ENCODE data around the gene MEGF10. TPM values are rescaled to one million over a fixed set of nuclear protein-coding genes. Genes with fewer than 3 reads are reported as not detected.

Gene MEGF10
- total RNA-seq, 1 donor from 2014 or later, result 0.47 TPM

DNA sequence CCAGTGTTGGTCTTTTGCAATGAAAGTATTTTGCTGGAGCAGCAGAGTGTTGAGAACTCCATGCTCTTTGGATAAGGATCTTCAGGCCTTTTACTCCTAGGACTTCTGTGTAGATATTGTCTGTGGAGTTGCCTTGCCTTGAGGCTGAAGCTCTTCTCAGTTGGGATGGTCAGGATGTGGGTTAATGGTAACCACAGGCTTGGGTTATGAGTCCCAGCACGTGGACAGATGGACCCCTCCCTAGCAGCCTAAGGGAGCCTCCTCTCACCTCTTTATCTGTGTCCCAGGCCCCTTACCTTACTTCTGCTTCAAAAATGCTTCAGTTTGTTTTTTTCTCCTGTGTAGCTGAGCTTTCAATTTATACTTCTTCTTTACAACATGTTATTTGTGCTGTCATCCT, 109.9 kb downstream of the MEGF10 start:
- TF ChIP-seq CTCF (IDR thresholded peaks at IDR 0.05; ENCODE audit: borderline replicate concordance), result no peak
- no peak overlapping the region for H3K27ac ChIP-seq (replicated peaks)
- no peaks in the 10 kb centered on the region for H3K9me3 ChIP-seq (replicated peaks)
- no peak overlapping the region for H3K4me3 ChIP-seq
- H3K27me3 ChIP-seq (ENCODE audit: low read depth), result peaks cover 26% of the 10 kb centered on the region
- H3K36me3 ChIP-seq, result no peaks in the 10 kb centered on the region
- H3K4me1 ChIP-seq, result no peaks in the 10 kb centered on the region
- intact Hi-C loops (cut with micrococcal nuclease), result no loop called here
- no peak for DNase-seq

DNA sequence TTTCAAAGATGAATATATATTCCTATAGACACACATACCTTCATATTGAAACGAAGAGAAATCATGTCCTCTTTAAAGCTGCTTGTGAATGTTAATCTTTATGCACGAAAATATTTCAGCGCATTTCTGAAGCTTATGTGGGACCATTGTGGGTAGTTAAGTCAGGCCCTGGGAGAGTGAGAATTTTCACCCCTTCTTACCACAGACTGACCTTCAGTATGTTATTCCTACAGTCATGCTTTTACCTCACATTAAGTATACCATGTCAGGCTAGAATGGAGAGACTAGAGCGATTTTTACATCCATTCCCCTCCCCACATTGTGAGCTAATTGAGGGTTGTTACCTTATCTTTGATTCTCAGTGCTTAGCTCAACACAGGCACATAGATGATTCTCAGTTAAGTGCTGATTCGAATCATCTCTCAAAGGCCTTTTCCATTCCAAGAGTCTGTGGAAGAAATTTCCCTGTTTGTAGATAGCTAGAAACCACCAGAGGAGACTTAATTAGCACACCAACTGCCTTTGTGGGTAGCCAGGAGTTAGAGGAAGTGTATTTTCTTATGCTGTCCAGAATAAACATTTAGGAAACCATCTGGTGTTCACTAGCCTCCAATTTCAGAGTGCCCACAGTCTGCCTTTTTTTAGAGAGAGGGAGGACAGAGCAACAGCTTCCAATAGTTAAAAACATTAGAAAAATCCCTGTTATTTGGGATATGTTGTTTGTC, 110.5 kb downstream of the MEGF10 start:
- H3K27me3 ChIP-seq (ENCODE audit: low read depth), result peaks cover 23% of the 10 kb centered on the region
- H3K36me3 ChIP-seq, result no peaks in the 10 kb centered on the region
- DNase-seq, result no peak
- H3K4me1 ChIP-seq, result no peaks in the 10 kb centered on the region
- H3K9me3 ChIP-seq (replicated peaks), result no peaks in the 10 kb centered on the region
- TF ChIP-seq CTCF (IDR thresholded peaks at IDR 0.05; ENCODE audit: borderline replicate concordance), result no peak
- no peak overlapping the region for H3K27ac ChIP-seq (replicated peaks)
- H3K4me3 ChIP-seq, result no peak overlapping the region
- intact Hi-C loops (cut with micrococcal nuclease), result no loop called here

GRCh38 chr5:127402361-127402760, 111.8 kb downstream of the MEGF10 start:
- no peak overlapping the region for H3K27ac ChIP-seq (replicated peaks)
- intact Hi-C loops (cut with micrococcal nuclease), result no loop called here
- H3K4me1 ChIP-seq, result no peaks in the 10 kb centered on the region
- H3K4me3 ChIP-seq, result no peak overlapping the region
- TF ChIP-seq CTCF (IDR thresholded peaks at IDR 0.05; ENCODE audit: borderline replicate concordance), result no peak
- no peaks in the 10 kb centered on the region for H3K9me3 ChIP-seq (replicated peaks)
- H3K36me3 ChIP-seq, result no peaks in the 10 kb centered on the region
- no peak for DNase-seq
- H3K27me3 ChIP-seq (ENCODE audit: low read depth), result peaks cover 11% of the 10 kb centered on the region

GRCh38 chr5:127404190-127404589, 113.6 kb downstream of the MEGF10 start:
- no peaks in the 10 kb centered on the region for H3K9me3 ChIP-seq (replicated peaks)
- no peaks in the 10 kb centered on the region for H3K27me3 ChIP-seq (ENCODE audit: low read depth)
- TF ChIP-seq CTCF (IDR thresholded peaks at IDR 0.05; ENCODE audit: borderline replicate concordance), result no peak
- H3K36me3 ChIP-seq, result no peaks in the 10 kb centered on the region
- H3K27ac ChIP-seq (replicated peaks), result no peak overlapping the region
- no peak for DNase-seq
- no peak overlapping the region for H3K4me3 ChIP-seq
- intact Hi-C loops (cut with micrococcal nuclease), result no loop called here
- peaks cover under 1% of the 10 kb centered on the region for H3K4me1 ChIP-seq

DNA sequence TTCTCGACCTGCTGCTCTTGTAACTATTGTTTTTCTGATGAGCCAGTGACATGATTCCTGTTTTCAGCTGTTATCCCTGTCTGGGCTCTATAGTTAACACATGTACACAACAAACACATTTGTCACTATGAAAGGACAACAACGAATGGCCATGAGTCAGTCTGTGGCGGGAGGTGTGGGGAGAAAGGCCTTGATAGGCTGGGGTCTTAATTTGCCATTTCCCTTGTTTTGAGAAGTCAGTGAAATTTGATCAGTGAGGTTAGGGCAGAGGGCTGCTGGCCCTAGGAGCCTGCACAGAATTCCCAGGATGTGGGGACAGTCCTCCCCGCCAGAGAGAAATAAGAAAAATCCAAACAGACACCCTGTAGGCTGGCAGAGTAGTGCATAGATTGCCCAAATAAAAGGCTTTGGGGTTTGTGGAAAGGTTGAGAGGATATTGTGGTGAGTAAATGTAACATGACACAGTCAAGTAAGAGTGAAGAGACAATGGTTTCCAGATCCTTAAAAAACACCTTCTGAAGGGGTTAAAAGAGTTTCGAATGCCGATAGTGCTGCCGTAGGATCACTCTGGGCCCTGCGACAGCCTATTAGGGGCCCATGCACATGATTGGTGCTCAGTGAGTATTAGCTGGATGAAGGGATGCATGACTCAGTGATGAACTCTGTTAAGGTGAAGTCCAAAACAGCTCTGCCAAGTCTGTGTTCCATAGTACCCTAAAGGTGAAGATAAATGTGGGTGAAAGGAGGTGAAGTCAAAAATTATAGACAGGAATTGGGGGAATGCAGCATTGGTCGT, 115.9 kb downstream of the MEGF10 start:
- no peaks in the 10 kb centered on the region for H3K36me3 ChIP-seq
- no peak for TF ChIP-seq CTCF (IDR thresholded peaks at IDR 0.05; ENCODE audit: borderline replicate concordance)
- DNase-seq, result no peak
- no peaks in the 10 kb centered on the region for H3K9me3 ChIP-seq (replicated peaks)
- peaks cover 6% of the 10 kb centered on the region for H3K4me1 ChIP-seq
- intact Hi-C loops (cut with micrococcal nuclease), result no loop called here
- H3K27ac ChIP-seq (replicated peaks), result no peak overlapping the region
- no peaks in the 10 kb centered on the region for H3K27me3 ChIP-seq (ENCODE audit: low read depth)
- H3K4me3 ChIP-seq, result no peak overlapping the region

Data from left ventricle myocardium inferior (tissue), 1 donor.